ENCODE data around the gene ARHGEF40.

The ARHGEF40 gene

DNA sequence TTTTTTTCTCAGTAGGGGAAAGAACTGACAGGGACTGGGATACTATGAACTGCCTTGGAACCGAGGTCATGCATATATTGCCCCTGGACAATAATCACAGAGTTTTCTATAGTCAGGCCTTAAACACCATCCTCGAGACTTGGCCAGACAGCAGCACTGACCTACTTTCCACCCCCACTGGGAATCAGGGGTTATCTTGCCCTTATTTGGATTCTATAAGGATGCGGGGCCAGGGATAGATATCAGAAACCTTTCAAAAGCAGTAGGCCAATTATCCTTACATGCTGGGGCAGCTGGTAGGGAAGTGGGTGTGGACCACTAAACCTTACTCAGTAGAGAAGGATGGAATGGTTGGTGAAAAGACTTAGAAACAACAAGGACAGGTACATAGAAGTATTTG is 26.3 kb downstream of the ARHGEF40 start:
- no peak for DNase-seq (ENCODE audit: low read depth in 2 of 3, low spot score in 1 of 3)

- no peak for DNase-seq (ENCODE audit: low read depth in 2 of 3, low spot score in 1 of 3)
Measured at GRCh38 chr14:21096978-21097635, 27.0 kb downstream of the ARHGEF40 start.

DNA sequence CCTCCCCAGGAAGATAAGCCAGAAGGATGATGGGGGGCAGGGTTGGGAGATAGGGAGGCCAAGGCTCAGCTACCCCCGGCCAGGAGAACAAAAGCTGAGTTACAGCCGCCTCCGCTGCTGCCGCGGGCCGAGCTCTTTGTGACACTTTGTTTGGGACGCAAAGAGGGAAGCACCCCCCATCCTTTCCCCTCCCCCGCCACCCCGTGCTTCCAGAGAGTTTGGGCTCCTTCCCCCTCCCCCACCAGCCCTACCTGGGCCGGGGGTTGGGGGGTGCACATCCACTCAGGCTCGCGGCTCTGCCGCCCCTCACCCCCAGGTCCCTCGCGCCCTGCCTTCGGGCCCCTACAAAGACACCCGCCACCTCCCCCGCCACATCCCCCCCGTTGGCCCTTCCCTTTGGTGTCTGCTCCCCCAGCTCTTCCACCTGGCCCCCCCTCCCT is 27.6 kb downstream of the ARHGEF40 start:
- no peak for DNase-seq (ENCODE audit: low read depth in 2 of 3, low spot score in 1 of 3)

DNA sequence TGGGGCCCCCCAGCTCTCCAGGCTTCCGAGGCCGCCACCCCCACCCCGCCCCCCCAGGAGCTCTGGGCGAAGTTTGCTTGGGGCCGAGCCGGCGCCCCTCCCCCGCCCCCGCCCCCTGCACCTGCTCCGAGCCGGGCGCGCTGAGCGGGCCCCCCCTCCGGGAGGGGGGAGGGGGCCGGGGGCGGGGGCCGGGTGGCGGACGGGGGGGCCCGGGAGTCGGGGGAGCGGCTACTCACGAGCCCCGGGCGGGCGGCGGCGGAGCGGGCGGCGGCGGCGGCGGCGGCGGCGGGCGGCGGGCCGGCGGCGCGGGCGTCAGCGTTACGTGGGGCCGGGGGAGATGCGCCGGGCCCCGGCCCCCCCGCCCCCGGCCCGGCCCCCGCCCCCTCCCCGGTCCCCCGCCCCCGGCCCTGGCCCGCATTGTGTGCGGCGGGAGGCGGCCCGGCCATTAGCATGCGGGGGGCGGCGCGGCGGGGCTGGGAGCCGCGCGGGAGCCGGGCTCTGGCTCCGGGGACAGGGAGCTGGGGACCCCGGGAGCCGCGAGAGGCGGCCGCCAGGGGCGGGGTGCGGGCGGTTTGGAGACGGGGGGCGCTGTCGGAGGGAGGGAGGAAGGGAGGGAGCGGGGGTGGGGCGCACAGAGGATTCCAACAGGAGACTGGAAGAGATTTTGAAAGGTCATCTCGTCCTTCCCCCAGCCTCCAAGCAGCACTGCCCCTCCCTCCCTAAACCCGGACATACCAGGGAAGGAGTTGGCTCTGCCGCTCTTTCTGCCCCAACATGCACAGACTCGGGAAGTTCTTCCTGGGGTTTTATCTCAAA is 28.2 kb downstream of the ARHGEF40 start, which contains the start of gene ZNF219:
Gene ZNF219, minus strand, starts transcription at position 580 of the 816 bp plus-strand sequence. CDS start 5,064 bp downstream, outside the sequence.
- DNase-seq (ENCODE audit: low read depth in 2 of 3, low spot score in 1 of 3): no peak

DNA sequence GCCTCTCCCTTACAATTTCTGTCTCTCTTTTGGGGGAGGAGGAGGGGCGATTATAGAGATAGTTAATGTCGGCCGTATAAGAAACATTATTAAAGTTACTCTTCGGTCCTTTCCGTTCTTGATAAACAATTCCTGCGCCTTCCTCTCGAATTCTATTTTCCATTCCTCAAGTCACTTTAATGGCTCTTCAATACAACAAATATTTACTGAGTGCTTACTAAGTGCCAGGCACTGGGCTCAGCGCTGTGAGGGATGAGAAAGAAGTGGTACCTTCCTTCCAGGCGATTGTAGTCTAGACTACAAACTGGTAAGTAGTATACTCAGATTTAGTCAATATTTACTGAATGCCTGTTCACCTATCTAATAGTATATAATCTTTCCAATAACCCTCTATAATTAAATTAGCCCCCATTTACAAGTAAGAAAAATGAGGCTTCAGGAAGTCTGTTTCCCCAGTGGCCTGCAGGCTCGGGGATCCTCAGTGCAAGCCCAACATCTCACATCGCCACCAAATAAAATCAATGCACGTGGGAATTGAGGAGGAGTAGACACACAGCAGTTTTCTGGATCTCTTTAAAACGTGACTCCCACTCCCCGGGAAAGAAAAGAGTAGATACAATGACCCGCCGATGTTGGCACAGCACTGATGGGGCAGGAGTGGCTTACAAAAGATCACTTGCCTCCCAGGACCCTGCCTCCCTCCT is 28.9 kb downstream of the ARHGEF40 start:
- no peak for DNase-seq (ENCODE audit: low read depth in 2 of 3, low spot score in 1 of 3)

DNA sequence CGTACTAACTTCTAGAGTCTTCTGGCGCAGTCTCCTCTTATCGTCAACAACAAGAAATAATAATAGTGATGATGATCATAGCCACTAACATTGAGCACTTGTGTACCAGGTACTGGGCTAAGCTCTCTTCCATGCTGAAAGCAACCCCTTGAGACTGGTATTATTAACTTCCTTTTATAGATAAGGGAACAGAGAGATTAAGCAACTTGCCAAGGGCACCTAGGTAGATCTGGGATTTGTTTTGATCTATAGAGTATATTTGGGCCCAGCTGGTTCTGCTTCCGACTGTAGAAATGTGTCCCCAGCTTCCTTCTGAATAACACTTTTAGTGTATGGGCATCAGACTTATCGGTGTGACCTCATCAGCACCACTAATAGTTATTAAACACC is 29.5 kb downstream of the ARHGEF40 start:
- no peak for DNase-seq (ENCODE audit: low read depth in 2 of 3, low spot score in 1 of 3)

DNA sequence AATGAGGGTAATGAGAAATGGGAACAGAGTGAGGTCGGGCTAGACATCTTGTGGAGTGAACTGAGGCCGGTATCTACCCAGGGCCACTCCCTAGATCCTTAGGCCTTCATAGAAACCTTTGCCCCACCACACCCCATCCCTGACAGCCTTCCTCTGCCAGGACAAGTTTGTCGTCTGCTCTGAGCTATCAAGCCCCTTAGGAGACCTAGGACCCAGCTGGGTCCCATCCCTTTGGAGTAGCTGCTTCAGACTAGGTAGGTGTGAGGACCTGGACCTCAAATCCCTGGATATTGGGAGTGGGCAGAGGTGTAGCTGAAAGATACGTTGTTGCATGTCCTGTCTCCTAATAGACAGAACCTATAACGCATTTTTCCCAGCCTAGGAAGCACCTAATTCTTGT is 30.8 kb downstream of the ARHGEF40 start, which contains the start of gene TMEM253:
Gene TMEM253, plus strand, starts transcription at position 136 of the 400 bp plus-strand sequence. CDS start 278 bp downstream, outside the sequence.
- DNase-seq (ENCODE audit: low read depth in 2 of 3, low spot score in 1 of 3): no peak

DNA sequence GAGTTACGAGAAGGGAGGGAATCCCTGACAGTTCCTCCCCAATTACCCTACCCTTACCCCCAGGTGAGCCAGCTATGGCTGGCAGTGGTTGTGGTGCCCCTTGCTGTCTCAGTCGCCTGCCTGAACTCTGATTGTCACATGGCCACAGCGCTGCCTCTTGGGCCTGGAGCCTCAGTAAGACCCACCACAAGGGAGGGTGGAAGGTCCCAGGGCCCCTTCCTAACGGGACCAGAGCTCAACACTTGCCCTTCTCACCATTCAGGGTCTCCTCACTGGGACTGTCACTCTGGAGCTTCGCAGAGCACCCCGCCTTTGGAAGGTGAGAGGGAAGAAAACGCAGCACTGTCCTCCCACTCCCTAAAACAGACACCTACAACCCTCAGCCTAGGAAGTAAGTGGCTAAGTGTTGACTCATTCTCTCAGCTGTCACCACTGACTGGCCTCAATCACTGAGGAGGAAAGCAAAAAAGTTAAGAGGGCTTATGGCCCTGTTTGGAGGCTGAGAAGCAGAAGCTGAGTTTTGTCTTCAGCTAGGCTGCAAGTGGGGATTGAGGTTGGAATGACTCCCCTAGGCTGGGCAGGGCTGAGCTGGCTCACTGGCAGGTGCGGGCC is 31.8 kb downstream of the ARHGEF40 start:
- DNase-seq (ENCODE audit: low read depth in 2 of 3, low spot score in 1 of 3): no peak

DNA sequence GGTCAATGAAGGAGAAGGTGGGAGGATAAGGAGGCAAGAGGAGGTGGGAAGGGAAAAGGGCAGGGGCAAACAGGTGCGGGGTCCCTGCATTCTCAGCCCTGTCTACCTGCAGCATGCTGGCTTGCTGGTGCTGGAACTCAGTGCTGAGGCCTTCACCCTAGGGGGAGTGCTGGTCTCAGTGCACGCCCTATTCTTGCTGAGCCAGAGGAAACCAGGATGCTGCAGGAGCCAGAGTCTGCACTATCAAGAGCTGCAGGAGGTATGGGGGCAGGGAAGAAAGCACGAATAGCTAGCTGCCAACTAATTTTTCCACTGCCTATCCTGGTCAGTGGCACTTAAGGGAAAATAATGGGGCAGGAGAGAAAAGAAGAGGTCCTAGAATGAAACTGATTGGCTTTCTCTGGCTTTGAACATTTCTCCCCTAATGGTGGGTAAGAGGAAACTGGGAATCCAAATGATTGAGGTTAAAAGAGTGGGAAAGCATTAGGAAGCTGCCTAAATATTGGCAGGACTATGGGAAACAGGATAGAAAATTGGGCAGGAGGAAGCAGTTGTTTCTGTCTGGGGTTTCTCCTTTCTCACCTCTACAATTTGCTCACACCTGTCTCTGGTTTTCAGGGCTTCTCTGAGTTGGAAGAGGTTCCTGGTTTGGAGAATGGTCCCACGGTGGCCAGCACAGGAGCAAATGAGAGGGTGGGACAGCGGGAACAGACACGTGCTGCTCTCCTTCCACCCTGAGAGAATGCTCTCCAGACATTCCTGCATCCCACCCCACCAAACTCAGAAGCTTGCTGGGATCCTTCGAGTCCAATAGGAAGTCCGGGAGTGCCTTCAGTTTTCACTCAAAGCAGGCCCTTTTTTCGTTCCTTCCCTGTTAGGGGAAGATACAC is 32.7 kb downstream of the ARHGEF40 start:
- no peak for DNase-seq (ENCODE audit: low read depth in 2 of 3, low spot score in 1 of 3)

- no peak for DNase-seq (ENCODE audit: low read depth in 2 of 3, low spot score in 1 of 3)
Measured at GRCh38 chr14:21103411-21103709, 33.3 kb downstream of the ARHGEF40 start.

- peak; percentile 91 to 93 (median 92) for DNase-seq (ENCODE audit: low read depth in 2 of 3, low spot score in 1 of 3)
Measured at GRCh38 chr14:21103710-21104447, 33.8 kb downstream of the ARHGEF40 start.

- DNase-seq (ENCODE audit: low read depth in 2 of 3, low spot score in 1 of 3): peak in 2 of 3 donors; percentile 35 to 49
Measured at GRCh38 chr14:21104448-21105060, 34.5 kb downstream of the ARHGEF40 start.

DNA sequence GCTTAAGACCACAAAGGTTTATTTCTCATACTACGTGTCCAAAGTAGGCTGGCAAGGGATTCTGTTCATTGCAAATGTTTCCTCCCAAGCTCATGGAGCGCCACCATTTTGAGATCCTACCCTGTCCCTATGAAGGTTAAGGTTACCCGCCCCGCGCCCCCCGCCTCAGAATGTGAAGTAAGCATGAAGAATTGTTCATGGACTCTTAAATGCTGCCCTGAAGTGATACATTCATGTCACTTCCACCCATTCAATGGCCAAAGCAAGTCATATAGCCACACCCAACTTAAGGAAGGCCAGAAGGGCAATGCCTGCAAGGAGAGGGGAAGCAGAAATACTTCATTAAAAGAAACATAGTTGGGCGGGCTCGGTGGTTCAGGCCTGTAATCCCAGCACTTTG is 35.0 kb downstream of the ARHGEF40 start:
- DNase-seq (ENCODE audit: low read depth in 2 of 3, low spot score in 1 of 3): no peak

DNA sequence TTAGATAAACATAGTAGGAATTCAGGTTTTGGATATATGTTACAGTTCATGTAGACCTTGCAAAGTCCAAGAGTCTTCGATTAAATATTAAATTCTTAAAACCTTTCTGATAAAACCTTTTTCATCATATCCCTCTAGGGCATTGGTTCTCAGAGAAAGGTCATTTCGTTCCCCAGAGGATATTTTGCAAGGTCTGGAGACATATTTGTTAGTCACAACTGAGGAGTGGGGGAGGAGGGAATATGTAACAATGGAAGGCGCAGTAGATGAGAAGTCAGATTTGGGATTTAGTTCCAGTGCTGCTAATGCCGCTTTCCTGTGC is 36.0 kb downstream of the ARHGEF40 start:
- DNase-seq (ENCODE audit: low read depth in 2 of 3, low spot score in 1 of 3): no peak

GRCh38 chr14:21106498-21107282 is 36.6 kb downstream of the ARHGEF40 start:
- peak; percentile 61 to 68 (median 65) for DNase-seq (ENCODE audit: low read depth in 2 of 3, low spot score in 1 of 3)

DNA sequence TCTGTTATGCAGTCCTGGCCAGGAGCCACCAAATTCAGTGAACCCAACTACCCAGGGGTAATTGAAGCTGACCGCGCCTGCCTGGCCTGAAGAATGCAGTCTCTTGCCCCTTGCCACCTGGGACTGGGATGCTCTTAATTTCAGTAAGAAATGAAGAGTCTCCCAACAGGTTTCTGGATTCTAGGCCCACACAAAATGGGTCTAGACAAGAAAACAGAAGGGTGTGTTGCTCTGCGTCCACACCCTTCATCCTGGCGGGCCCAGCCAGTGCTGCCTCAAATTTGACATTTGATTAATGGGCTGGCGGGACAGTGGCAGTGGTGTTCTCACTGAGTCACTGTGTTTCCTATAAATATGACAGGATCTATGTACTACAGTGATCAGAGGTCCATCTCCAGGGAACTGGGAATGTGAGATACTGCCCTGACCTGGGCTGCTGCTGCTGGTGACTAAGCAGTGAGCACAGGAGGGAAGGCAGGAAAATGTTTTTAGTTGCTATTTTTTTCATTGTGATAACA is 37.2 kb downstream of the ARHGEF40 start:
- DNase-seq (ENCODE audit: low read depth in 2 of 3, low spot score in 1 of 3): no peak

GRCh38 chr14:21108791-21109190 is 38.7 kb downstream of the ARHGEF40 start:
- no peak for DNase-seq (ENCODE audit: low read depth in 2 of 3, low spot score in 1 of 3)

- peak in 1 of 3 donors; percentile 44 for DNase-seq (ENCODE audit: low read depth in 2 of 3, low spot score in 1 of 3)
Measured at GRCh38 chr14:21109377-21110138, 39.5 kb downstream of the ARHGEF40 start.

Data from stimulated activated CD4-positive, alpha-beta T cell treated with anti-CD3 and anti-CD28 coated beads, Interleukin-12 subunit alpha, Interleukin-12 subunit beta, amount 100 ng/mL, for 48 hours (primary cell).